Heart right ventricle (tissue), 16 donors: ENCODE measurements around the gene MAPT. TPM values are rescaled to one million over a fixed set of nuclear protein-coding genes. Genes with fewer than 3 reads are reported as not detected.

Experiments
- ATAC-seq, 8 donors: fragments of 200-7000 bp; cut with Tn5 transposase; one replicate each; pipeline ENCODE4 v1.9.1; 2020; ENCODE audit warnings: mild to moderate bottlenecking in 8 of 8, moderate library complexity in 8 of 8, moderate number of reproducible peaks in 1 of 8
- DNase-seq, 2 donors: peaks; one replicate each; pipeline ENCODE4 v3.0.0-alpha.2; 2020
- H3K27ac ChIP-seq, 10 donors: fragments of 200-600 bp; sonication (generic) in 2 of 10; one replicate each; pipeline versions ENCODE4 v1.5.0 to v1.8.0; 2020 to 2022; ENCODE audit warnings: mild to moderate bottlenecking in 3 of 10
- H3K27me3 ChIP-seq, 7 donors: fragments of 200-600 bp; one replicate each; pipeline ENCODE4 v1.8.0; 2021 to 2022; ENCODE audit warnings: mild to moderate bottlenecking in 2 of 7
- H3K36me3 ChIP-seq, 9 donors: fragments of 200-600 bp; sonication (generic) in 1 of 9; one replicate each; pipeline versions ENCODE4 v1.5.0 to v1.8.0; 2020 to 2022; ENCODE audit warnings: mild to moderate bottlenecking in 2 of 9
- H3K4me1 ChIP-seq, 9 donors: fragments of 200-600 bp; sonication (generic) in 1 of 9; one replicate each; pipeline versions ENCODE4 v1.5.0 to v1.8.0; 2020 to 2022; ENCODE audit warnings: mild to moderate bottlenecking in 4 of 9
- H3K4me3 ChIP-seq, 10 donors: fragments of 200-600 bp; sonication (generic) in 2 of 10; one replicate each; pipeline versions ENCODE4 v1.5.0 to v1.8.0; 2020 to 2022; ENCODE audit warnings: mild to moderate bottlenecking in 7 of 10, moderate library complexity in 2 of 10
- H3K9me3 ChIP-seq, 11 donors: fragments of 200-600 bp in 10 of 11; sonication (generic) in 2 of 11; one replicate each; pipeline versions ENCODE4 v1.5.0 to v1.8.0; 2013 to 2022; ENCODE audit warnings: mild to moderate bottlenecking in 2 of 11, control low read depth in 1 of 11, moderate library complexity in 1 of 11
- WGBS, 2 donors: extraction: QIAGEN DNeasy Blood & Tissue Kit; methylation state at CpG; one replicate each; pipeline ENCODE4 v1.1.7; 2013; ENCODE audit warnings: inconsistent platforms in 1 of 2; 5-methylcytosine and 5-hydroxymethylcytosine counted together
- intact Hi-C, 10 donors: fragments of 100-400 bp; cut with DNase I; formaldehyde crosslinking; loops; one replicate each; pipeline versions ENCODE4 v1.11.1 to v1.14.2; 2022
- polyA plus RNA-seq, 2 donors: library from polyadenylated mRNA; stranded (reverse); fragments of 200-250 nt; gene quantifications; one replicate each; pipeline ENCODE4 v1.2.3, GENCODE V29; 2013
- total RNA-seq, 10 donors: library from RNA; stranded (reverse); fragmentation: NEBNext Ultra II Directional in 3 of 10; extraction: Animal tissue kit (Norgen Biotek cat#: 25700) in 3 of 10; gene quantifications; one replicate each; pipeline versions ENCODE4 v1.2.1 to v1.2.4, GENCODE V29; 2021 to 2023
- TF ChIP-seq, protein P1 (sequence below), 9 donors: fragments of 200-600 bp; sonication (generic) in 2 of 9; IDR thresholded peaks; one replicate each; pipeline versions ENCODE4 v1.5.0 to v1.8.0; 2021 to 2022; ENCODE audit warnings: antibody characterized with exemption in 9 of 9, mild to moderate bottlenecking in 5 of 9, moderate library complexity in 1 of 9
- donor health status: Arrhythmogenic right ventricular cardiomyopathy.
- donor health status: ischemic (EF 13 %, LVEDD 7.1; RV severe dilation, severe dysfunction).
- donor health status: healthy with polysubstance abuse.
- donor health status: DM: no; HTN: yes; CAD: no.
- donor health status: DM: no; HTN: no; CAD: no.
- donor health status: ischemic (EF 25% LVEDD 6.9; RV normal size, moderate dysfunction).
- donor health status: ischemic (EF 25% LVEDD 5.7; RV mildly dilated, moderate dysfunction).
- donor health status: healthy.
- donor health status: DM: yes; HTN: yes; CAD: no.
- donor health status: Ischemic cardiomyopathy.
- donor health status: ischemic (EF 35%, LVEDD 5.7; RV mildly dilated, moderate dysfunction).
- donor health status: nonischemic (EF 11% LVEDD 7.7; RV severe dilation, severe dysfunction).
- donor health status: DM: yes; HTN: yes; CAD: no.
- donor health status: PGD.
- donor health status: ischemic (EF 29% LVEDD 5.4; RV normal size, mild dysfunction).
- donor health status: nonischemic (EF 23%, LVEDD 6.1; RV moderate dilation, normal function).

MAPT gene
- total and polyA plus RNA-seq, 12 donors: 0.90 to 63.3 (median 32.5) TPM

DNA sequence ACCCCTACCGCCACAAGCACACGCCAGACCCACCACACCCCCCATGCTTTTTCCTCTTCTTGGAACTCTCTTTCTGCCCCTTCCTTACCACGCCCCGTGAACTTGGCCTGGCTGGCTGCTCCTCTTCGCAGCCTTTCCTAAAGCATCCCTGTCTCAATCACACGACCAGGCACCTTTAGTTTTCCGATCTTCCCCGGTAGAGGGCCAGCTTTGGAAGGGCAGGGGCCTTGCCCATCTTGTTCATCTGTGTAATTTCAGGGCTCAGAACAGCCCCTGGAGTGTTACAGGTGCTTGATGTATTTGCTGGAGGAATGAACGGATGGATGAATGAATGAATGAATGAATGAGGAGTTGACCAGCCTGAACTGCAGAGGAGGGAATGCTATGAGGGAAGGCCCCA lies 45.9 kb upstream of the MAPT start:
- H3K4me3 ChIP-seq: no peak overlapping the region

DNA sequence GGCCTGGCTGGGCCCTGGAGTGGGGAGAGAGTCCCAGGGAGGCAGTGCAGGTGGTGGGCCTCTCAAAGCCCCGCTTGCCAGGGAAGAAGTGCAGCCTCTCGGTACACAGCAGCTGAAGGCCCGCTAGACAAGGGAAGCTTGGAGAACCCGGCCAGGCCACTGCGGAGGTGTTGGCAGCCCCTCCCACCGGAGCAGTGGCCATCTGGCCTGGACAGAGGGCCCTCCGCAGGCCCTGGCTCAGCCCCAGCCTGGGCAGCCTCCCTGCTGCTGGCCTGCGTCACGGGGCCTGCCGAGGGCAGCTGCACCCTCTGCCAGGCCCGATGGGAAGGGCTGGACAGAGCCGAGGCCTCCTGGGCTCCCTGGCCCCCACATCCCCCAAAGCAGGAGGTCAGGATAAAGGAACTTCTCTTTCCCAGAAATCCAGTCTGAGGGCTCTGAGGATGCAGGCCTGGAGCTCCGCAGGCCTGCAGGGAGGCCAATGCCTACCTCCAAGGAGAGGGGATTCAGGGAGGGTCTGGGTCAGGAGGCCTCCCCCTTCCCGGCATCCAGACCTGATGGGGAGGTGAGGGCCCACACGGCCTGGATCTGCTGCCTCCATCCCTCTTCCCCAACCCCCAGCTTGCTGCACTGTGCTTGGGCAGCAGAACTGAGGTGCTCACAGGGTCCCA lies 45.4 kb upstream of the MAPT start:
- H3K4me3 ChIP-seq: no peak overlapping the region
- TF ChIP-seq, protein P1, sequence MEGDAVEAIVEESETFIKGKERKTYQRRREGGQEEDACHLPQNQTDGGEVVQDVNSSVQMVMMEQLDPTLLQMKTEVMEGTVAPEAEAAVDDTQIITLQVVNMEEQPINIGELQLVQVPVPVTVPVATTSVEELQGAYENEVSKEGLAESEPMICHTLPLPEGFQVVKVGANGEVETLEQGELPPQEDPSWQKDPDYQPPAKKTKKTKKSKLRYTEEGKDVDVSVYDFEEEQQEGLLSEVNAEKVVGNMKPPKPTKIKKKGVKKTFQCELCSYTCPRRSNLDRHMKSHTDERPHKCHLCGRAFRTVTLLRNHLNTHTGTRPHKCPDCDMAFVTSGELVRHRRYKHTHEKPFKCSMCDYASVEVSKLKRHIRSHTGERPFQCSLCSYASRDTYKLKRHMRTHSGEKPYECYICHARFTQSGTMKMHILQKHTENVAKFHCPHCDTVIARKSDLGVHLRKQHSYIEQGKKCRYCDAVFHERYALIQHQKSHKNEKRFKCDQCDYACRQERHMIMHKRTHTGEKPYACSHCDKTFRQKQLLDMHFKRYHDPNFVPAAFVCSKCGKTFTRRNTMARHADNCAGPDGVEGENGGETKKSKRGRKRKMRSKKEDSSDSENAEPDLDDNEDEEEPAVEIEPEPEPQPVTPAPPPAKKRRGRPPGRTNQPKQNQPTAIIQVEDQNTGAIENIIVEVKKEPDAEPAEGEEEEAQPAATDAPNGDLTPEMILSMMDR (IDR thresholded peaks at IDR 0.05): no peak
- peak in 1 of 2 donors; percentile 28 for DNase-seq
- peaks cover 0 to 29% (median 17%) of the 10 kb centered on the region in 7 donors for H3K27me3 ChIP-seq
- intact Hi-C loops: no loop called here
- no peaks in the 10 kb centered on the region for H3K9me3 ChIP-seq
- 50 to 54% methylated on average over 15 of the region's 15 CpGs for WGBS, 2 donors
- no peak overlapping the region for H3K27ac ChIP-seq
- H3K36me3 ChIP-seq: no peaks in the 10 kb centered on the region
- peak in 7 of 8 donors; percentile 42 to 87 (median 72) for ATAC-seq
- H3K4me1 ChIP-seq: peaks cover 0 to 7% (median 0%) of the 10 kb centered on the region in 9 donors

More for the DNA sequence above, 45.9 kb upstream of the MAPT start:
- peaks cover 0 to 26% (median 16%) of the 10 kb centered on the region in 7 donors for H3K27me3 ChIP-seq
- no peak overlapping the region for H3K27ac ChIP-seq
- intact Hi-C loops: no loop called here
- H3K9me3 ChIP-seq: no peaks in the 10 kb centered on the region
- WGBS, 2 donors: 84 to 87% methylated on average over 9 of the region's 9 CpGs
- ATAC-seq: no peak
- TF ChIP-seq, protein P1 (IDR thresholded peaks at IDR 0.05): no peak
- DNase-seq: no peak
- H3K36me3 ChIP-seq: no peaks in the 10 kb centered on the region
- H3K4me1 ChIP-seq: peaks cover 0 to 7% (median 0%) of the 10 kb centered on the region in 9 donors

DNA sequence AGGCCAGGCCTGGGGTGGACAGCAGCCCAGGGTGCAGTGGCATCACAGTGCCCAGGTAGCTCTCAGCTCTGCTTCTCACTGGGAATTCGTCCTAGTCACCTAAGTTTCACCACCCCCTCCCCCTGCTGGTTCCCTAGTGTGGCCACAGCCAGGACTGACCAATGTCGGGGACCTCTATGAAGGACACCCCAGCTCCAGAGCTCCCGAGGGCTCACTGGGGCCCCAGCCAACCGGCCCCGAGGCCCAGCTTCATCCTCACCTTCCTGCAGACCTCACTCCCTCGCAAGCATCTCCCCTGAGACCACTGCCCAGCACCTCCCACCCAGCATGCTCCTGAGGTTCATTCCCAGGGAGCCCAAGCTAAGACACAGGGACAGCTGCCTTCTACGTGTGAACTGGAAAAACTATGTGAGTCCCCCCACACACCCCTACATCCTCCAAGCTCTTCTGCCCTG lies 44.8 kb upstream of the MAPT start:
- no peak for ATAC-seq
- intact Hi-C loops: no loop called here
- peaks cover 0 to 35% (median 20%) of the 10 kb centered on the region in 7 donors for H3K27me3 ChIP-seq

DNA sequence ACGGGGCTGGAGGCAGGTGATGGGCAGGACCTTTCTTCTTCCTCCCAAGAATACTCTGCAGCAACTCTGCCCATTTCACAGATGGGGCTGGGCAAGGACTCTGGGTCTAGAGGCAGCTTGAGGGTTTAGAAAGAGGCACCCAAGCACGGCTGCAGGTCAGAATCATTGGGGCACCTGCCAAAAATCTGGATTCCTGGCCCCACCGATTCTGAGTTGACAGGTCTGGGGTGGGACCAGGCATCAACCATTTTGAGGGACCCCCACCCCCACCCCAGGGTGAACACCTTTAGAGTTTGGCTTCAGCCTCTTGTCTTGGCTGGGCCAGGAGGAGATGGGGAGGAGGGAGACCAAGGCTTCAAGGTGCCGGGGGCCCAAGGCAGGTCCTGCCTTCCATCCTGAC lies 44.3 kb upstream of the MAPT start:
- intact Hi-C loops: loop anchor here in 4 of 10 donors (5.0 to 10.0 kb wide), 3 partner anchors 55 to 635 kb away; no protein-coding TSS in a partner anchor
- DNase-seq (no peak), ATAC-seq (no peak)
- H3K9me3 ChIP-seq: no peaks in the 10 kb centered on the region
- H3K4me3 ChIP-seq: no peak overlapping the region
- H3K27me3 ChIP-seq: peaks cover 0 to 39% (median 20%) of the 10 kb centered on the region in 7 donors
- H3K27ac ChIP-seq: no peak overlapping the region
- peaks cover 0 to 7% (median 0%) of the 10 kb centered on the region in 9 donors for H3K4me1 ChIP-seq
- TF ChIP-seq, protein P1 (IDR thresholded peaks at IDR 0.05): no peak
- H3K36me3 ChIP-seq: no peaks in the 10 kb centered on the region
- 80 to 82% methylated on average over 4 of the region's 4 CpGs for WGBS, 2 donors

More for the DNA sequence above, 44.8 kb upstream of the MAPT start:
- 72 to 83% methylated on average over 7 of the region's 7 CpGs for WGBS, 2 donors
- Histone ChIP-seq H3K4me1 (peaks cover 0 to 7% (median 0%) of the 10 kb centered on the region in 9 donors), H3K36me3 (no peaks in the 10 kb centered on the region), H3K9me3 (no peaks in the 10 kb centered on the region), H3K4me3 (no peak overlapping the region), H3K27ac (no peak overlapping the region)
- no peak for DNase-seq
- TF ChIP-seq, protein P1 (IDR thresholded peaks at IDR 0.05): no peak
